Liver (tissue), 9 donors: Measurements from ENCODE around the gene SPSB2. TPM values are rescaled to one million over a fixed set of nuclear protein-coding genes. Genes with fewer than 3 reads are reported as not detected.

Source experiments
- DNase-seq: peaks from one replicate; pipeline ENCODE4 v3.0.0-alpha.2; 2017; ENCODE audit warnings: low spot score
- H3K27ac ChIP-seq, 2 donors: one replicate each; pipeline ENCODE4 v1.7.0; 2013; ENCODE audit warnings: inconsistent platforms in 2 of 2, low read length in 2 of 2, control low read depth in 1 of 2, low read depth in 1 of 2, mild to moderate bottlenecking in 1 of 2
- H3K27me3 ChIP-seq, 4 donors: one replicate each; pipeline versions ENCODE4 v1.6.1 to v1.7.0; 2013; ENCODE audit warnings: low read length in 3 of 4, inconsistent platforms in 1 of 4, mild to moderate bottlenecking in 1 of 4, moderate library complexity in 1 of 4; ENCODE audit not compliant: control insufficient read depth in 4 of 4, insufficient read depth in 4 of 4
- H3K36me3 ChIP-seq, 4 donors: one replicate each; pipeline versions ENCODE4 v1.6.1 to v1.7.0; 2013; ENCODE audit warnings: low read length in 3 of 4, mild to moderate bottlenecking in 3 of 4, low read depth in 1 of 4, moderate library complexity in 1 of 4; ENCODE audit not compliant: control insufficient read depth in 4 of 4, insufficient read depth in 3 of 4
- H3K4me1 ChIP-seq, 4 donors: one replicate each; pipeline versions ENCODE4 v1.6.1 to v1.7.0; 2013; ENCODE audit warnings: low read length in 3 of 4, mild to moderate bottlenecking in 3 of 4, moderate library complexity in 1 of 4; ENCODE audit not compliant: control insufficient read depth in 4 of 4, insufficient read depth in 4 of 4
- H3K4me3 ChIP-seq, 3 donors: one replicate each; pipeline versions ENCODE4 v1.6.1 to v1.7.0; 2013; ENCODE audit warnings: low read length in 3 of 3, control low read depth in 1 of 3, low read depth in 1 of 3, mild to moderate bottlenecking in 1 of 3
- H3K9ac ChIP-seq, 2 donors: one replicate each; pipeline ENCODE4 v1.7.0; 2013; ENCODE audit warnings: low read length in 2 of 2, mild to moderate bottlenecking in 2 of 2, moderate library complexity in 2 of 2, control low read depth in 1 of 2, low read depth in 1 of 2
- H3K9me3 ChIP-seq, 4 donors: one replicate each; pipeline versions ENCODE4 v1.6.1 to v1.7.0; 2013; ENCODE audit warnings: low read length in 3 of 4; ENCODE audit not compliant: control insufficient read depth in 4 of 4
- EGR1 ChIP-seq, 2 donors: IDR thresholded peaks; 2 replicates each; pipeline ENCODE4 v1.6.1; 2016 to 2018; ENCODE audit warnings: antibody characterized with exemption in 2 of 2, low read depth in 2 of 2
- FOXA1 ChIP-seq: IDR thresholded peaks from 2 replicates; pipeline ENCODE4 v1.6.1; 2016; ENCODE audit warnings: antibody characterized with exemption
- FOXA2 ChIP-seq: IDR thresholded peaks from 2 replicates; pipeline ENCODE4 v1.6.1; 2016; ENCODE audit warnings: antibody characterized with exemption
- HNF4A ChIP-seq, 2 donors: conservative IDR thresholded peaks; 2 replicates each; pipeline ENCODE4 v1.6.1; 2016; ENCODE audit warnings: antibody characterized with exemption in 2 of 2, mild to moderate bottlenecking in 2 of 2
- HNF4G ChIP-seq: IDR thresholded peaks from 2 replicates; pipeline ENCODE4 v1.6.1; 2016; ENCODE audit warnings: antibody characterized with exemption
- JUND ChIP-seq, 2 donors: IDR thresholded peaks; 2 replicates each; pipeline ENCODE4 v1.6.1; 2016; ENCODE audit warnings: antibody characterized with exemption in 2 of 2
- NR2F2 ChIP-seq: IDR thresholded peaks from 2 replicates; pipeline ENCODE4 v1.6.1; 2016; ENCODE audit warnings: antibody characterized with exemption
- RAD21 ChIP-seq, 2 donors: IDR thresholded peaks; 2 replicates each; pipeline ENCODE4 v1.6.1; 2016; ENCODE audit warnings: antibody characterized with exemption in 2 of 2, mild to moderate bottlenecking in 2 of 2
- RXRA ChIP-seq, 2 donors: IDR thresholded peaks; 2 replicates each; pipeline ENCODE4 v1.6.1; 2017 to 2018; ENCODE audit warnings: antibody characterized with exemption in 2 of 2, mild to moderate bottlenecking in 1 of 2
- SP1 ChIP-seq: IDR thresholded peaks from 2 replicates; pipeline ENCODE4 v1.6.1; 2018; ENCODE audit warnings: antibody characterized with exemption, mild to moderate bottlenecking
- TAF1 ChIP-seq: conservative IDR thresholded peaks from 2 replicates; pipeline ENCODE4 v1.6.1; 2016; ENCODE audit warnings: antibody characterized with exemption, mild to moderate bottlenecking
- YY1 ChIP-seq: IDR thresholded peaks from 2 replicates; pipeline ENCODE4 v1.6.1; 2016; ENCODE audit warnings: antibody characterized with exemption, mild to moderate bottlenecking
- WGBS: extraction: QIAGEN DNeasy Blood & Tissue Kit; methylation state at CpG from one replicate; pipeline ENCODE4 v1.1.7; 2013; 5-methylcytosine and 5-hydroxymethylcytosine counted together
- polyA plus RNA-seq, 2 donors: library from polyadenylated mRNA; stranded (reverse) in 1 of 2; unstranded in 1 of 2; fragments of 200-250 nt in 1 of 2; fragments of >200 nt in 1 of 2; fragmentation: Nextera tagmentation in 1 of 2; extraction: Ambion mirVana in 1 of 2; gene quantifications; one replicate each; pipeline versions ENCODE4 v1.2.1 to v1.2.3, GENCODE V29; 2013 to 2015
- total RNA-seq, 2 donors: library from RNA; depleted of rRNA; stranded (reverse); fragments of >200 nt; gene quantifications; one replicate each; pipeline ENCODE4 v1.2.3, GENCODE V29; 2014
- TF ChIP-seq, protein P1 (sequence below): IDR thresholded peaks from 2 replicates; pipeline ENCODE4 v1.6.1; 2016; ENCODE audit warnings: antibody characterized with exemption, mild to moderate bottlenecking
- TF ChIP-seq, protein P2 (sequence below): IDR thresholded peaks from 2 replicates; pipeline ENCODE4 v1.6.1; 2016; ENCODE audit warnings: antibody characterized with exemption
- TF ChIP-seq, protein P3 (sequence below): IDR thresholded peaks from 2 replicates; pipeline ENCODE4 v1.6.1; 2016; ENCODE audit warnings: antibody characterized with exemption
- TF ChIP-seq, protein P4 (sequence below): IDR thresholded peaks from 2 replicates; pipeline ENCODE4 v1.6.1; 2016; ENCODE audit warnings: antibody characterized with exemption
- TF ChIP-seq, protein P5 (sequence below): fragments of 150-350 bp; IDR thresholded peaks from 2 replicates; pipeline ENCODE4 v1.5.1; 2017; ENCODE audit warnings: improper control_type of control experiment, low read depth, low read length; ENCODE audit not compliant: missing input control
- donor health status: healthy.
- donor health status: healthy.
- donor health status: healthy.
- donor health status: healthy.
- donor health status: healthy.

Gene SPSB2
- total and polyA plus RNA-seq, 4 donors = 3.2 to 4.6 (median 4.1) TPM

DNA sequence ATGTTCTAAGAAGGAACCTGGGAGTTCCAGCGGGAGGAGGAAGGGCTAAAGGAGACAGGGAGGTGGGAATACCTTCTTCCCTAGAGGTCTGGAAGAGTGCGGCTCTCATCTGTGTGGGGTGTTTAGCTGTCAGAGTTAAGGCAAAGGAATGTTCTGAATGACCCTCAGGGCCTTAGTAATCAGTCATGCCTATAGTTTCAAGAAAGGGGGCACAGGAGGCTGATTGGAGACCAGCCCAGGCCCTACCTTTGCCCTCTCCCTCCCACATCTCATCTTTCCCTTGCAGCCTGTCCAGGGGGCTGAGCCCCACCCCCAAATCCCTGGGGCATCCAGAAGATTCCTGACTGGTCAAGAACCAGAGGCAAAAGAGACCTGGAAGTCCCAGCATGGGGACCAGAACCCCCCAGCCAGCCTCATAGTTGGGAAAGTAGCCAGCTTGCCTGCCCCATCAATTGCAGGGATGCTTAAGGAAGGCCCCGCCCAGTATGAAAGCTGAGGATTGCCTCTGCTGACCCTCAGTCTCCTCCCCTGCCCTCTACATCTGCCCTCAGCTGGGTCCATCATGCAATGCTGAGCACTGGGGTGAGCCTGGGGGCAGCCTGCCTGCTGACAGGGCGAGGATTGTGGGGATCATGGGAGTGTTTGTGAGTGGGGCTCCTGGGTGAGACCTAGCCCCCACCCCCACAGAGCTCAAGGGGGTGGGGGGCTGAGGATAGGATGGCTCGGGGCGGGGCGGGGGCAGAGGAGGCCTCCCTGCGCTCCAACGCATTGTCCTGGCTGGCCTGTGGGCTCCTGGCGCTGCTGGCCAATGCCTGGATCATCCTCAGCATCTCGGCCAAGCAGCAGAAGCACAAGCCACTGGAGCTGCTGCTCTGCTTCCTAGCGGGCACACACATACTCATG, 49.7 kb downstream of the SPSB2 start:
- no peak for DNase-seq
- peaks cover 2 to 40% (median 29%) of the 10 kb centered on the region in 4 donors for H3K4me1 ChIP-seq

DNA sequence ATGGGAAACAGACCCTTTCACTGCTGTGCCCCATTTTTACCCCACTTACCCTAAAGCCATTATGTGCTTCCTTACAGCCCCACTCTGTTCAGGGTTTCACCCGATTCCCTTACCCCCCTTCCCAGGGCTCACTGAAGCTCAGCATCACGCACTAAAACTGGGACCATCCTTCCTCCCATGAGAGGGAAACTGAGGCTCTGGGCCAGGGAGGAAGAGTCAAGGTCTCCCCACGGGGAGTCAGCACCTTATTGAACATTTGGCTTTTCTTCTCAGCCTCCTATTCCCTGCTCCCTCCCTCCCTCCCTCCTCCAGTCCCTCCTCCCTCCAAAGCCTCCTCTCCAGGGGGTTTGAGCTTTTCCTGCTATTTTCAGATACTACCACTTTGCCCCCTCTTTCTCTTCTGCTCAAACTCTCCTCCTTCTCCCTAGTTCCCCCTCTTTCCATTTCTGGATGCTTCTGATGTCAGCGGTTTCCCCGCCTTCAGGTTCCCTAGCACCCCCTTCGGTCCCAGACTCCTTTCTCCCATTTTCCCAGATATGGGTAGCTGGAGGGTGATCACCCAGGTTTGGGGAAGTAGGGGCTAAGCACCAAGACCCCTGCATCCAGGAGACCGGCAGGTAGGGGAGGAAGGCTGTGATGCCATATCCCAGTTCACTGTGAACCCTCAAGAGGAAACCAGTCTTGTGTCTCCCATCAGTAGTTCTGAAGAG, 50.5 kb downstream of the SPSB2 start:
- no peak for DNase-seq
- H3K27ac ChIP-seq = no peak overlapping the region
- no peaks in the 10 kb centered on the region for H3K36me3 ChIP-seq
- no peak overlapping the region for H3K9ac ChIP-seq
- H3K4me3 ChIP-seq = no peak overlapping the region
- TF ChIP-seq FOXA1 (no peak), FOXA2 (no peak), RAD21 (IDR thresholded peaks at IDR 0.05) (no peak), RXRA (IDR thresholded peaks at IDR 0.05) (no peak), HNF4G (no peak), YY1 (no peak), NR2F2 (no peak), EGR1 (IDR thresholded peaks at IDR 0.05; ENCODE audit: low read depth in 2 of 2) (no peak), SP1 (no peak), TAF1 (no peak), JUND (IDR thresholded peaks at IDR 0.05) (no peak), HNF4A (conservative IDR thresholded peaks at IDR 0.05) (no peak)
- TF ChIP-seq, protein P1, sequence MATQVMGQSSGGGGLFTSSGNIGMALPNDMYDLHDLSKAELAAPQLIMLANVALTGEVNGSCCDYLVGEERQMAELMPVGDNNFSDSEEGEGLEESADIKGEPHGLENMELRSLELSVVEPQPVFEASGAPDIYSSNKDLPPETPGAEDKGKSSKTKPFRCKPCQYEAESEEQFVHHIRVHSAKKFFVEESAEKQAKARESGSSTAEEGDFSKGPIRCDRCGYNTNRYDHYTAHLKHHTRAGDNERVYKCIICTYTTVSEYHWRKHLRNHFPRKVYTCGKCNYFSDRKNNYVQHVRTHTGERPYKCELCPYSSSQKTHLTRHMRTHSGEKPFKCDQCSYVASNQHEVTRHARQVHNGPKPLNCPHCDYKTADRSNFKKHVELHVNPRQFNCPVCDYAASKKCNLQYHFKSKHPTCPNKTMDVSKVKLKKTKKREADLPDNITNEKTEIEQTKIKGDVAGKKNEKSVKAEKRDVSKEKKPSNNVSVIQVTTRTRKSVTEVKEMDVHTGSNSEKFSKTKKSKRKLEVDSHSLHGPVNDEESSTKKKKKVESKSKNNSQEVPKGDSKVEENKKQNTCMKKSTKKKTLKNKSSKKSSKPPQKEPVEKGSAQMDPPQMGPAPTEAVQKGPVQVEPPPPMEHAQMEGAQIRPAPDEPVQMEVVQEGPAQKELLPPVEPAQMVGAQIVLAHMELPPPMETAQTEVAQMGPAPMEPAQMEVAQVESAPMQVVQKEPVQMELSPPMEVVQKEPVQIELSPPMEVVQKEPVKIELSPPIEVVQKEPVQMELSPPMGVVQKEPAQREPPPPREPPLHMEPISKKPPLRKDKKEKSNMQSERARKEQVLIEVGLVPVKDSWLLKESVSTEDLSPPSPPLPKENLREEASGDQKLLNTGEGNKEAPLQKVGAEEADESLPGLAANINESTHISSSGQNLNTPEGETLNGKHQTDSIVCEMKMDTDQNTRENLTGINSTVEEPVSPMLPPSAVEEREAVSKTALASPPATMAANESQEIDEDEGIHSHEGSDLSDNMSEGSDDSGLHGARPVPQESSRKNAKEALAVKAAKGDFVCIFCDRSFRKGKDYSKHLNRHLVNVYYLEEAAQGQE = no peak
- TF ChIP-seq, protein P2, sequence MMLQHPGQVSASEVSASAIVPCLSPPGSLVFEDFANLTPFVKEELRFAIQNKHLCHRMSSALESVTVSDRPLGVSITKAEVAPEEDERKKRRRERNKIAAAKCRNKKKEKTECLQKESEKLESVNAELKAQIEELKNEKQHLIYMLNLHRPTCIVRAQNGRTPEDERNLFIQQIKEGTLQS = no peak
- TF ChIP-seq, protein P3, sequence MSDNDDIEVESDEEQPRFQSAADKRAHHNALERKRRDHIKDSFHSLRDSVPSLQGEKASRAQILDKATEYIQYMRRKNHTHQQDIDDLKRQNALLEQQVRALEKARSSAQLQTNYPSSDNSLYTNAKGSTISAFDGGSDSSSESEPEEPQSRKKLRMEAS = no peak
- TF ChIP-seq, protein P4, sequence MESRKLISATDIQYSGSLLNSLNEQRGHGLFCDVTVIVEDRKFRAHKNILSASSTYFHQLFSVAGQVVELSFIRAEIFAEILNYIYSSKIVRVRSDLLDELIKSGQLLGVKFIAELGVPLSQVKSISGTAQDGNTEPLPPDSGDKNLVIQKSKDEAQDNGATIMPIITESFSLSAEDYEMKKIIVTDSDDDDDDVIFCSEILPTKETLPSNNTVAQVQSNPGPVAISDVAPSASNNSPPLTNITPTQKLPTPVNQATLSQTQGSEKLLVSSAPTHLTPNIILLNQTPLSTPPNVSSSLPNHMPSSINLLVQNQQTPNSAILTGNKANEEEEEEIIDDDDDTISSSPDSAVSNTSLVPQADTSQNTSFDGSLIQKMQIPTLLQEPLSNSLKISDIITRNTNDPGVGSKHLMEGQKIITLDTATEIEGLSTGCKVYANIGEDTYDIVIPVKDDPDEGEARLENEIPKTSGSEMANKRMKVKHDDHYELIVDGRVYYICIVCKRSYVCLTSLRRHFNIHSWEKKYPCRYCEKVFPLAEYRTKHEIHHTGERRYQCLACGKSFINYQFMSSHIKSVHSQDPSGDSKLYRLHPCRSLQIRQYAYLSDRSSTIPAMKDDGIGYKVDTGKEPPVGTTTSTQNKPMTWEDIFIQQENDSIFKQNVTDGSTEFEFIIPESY = no peak
- no peaks in the 10 kb centered on the region for H3K9me3 ChIP-seq
- no peaks in the 10 kb centered on the region for H3K27me3 ChIP-seq
- 82% methylated on average over 7 of the region's 7 CpGs for WGBS
- H3K4me1 ChIP-seq = peaks cover 0 to 43% (median 31%) of the 10 kb centered on the region in 4 donors

More for the DNA sequence above, 49.7 kb downstream of the SPSB2 start:
- Histone ChIP-seq H3K9ac (no peak overlapping the region), H3K27ac (no peak overlapping the region), H3K27me3 (peaks cover 0 to 2% (median 0%) of the 10 kb centered on the region in 4 donors), H3K4me3 (no peak overlapping the region), H3K9me3 (no peaks in the 10 kb centered on the region), H3K36me3 (no peaks in the 10 kb centered on the region)
- 88% methylated on average over 12 of the region's 12 CpGs for WGBS
- TF ChIP-seq FOXA1 (no peak), HNF4A (conservative IDR thresholded peaks at IDR 0.05) (no peak), YY1 (no peak)
- TF ChIP-seq, protein P5, sequence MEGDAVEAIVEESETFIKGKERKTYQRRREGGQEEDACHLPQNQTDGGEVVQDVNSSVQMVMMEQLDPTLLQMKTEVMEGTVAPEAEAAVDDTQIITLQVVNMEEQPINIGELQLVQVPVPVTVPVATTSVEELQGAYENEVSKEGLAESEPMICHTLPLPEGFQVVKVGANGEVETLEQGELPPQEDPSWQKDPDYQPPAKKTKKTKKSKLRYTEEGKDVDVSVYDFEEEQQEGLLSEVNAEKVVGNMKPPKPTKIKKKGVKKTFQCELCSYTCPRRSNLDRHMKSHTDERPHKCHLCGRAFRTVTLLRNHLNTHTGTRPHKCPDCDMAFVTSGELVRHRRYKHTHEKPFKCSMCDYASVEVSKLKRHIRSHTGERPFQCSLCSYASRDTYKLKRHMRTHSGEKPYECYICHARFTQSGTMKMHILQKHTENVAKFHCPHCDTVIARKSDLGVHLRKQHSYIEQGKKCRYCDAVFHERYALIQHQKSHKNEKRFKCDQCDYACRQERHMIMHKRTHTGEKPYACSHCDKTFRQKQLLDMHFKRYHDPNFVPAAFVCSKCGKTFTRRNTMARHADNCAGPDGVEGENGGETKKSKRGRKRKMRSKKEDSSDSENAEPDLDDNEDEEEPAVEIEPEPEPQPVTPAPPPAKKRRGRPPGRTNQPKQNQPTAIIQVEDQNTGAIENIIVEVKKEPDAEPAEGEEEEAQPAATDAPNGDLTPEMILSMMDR = no peak
